ENCODE results near the gene ZNF544.
"Not testable (repeated sequence)": the region's sequence is repeated elsewhere in the genome, so short reads cannot be mapped to it uniquely, and the experiment has no call there.

ZNF544 gene

DNA sequence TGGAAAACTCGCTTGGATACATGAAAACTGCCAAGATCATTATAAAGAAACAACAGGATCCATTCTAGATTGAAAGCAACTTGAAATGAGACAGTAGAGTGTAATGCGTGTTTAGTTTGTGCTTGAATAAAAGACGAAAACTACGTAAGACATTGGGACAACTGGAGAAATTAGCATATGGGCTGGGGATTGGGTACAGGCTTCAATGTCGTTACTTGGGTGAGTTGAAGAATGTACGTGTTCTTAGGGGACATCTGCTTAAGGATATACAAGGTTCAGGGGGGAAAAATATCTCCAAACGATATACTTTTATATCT lies 76.0 kb downstream of the ZNF544 start:
- DNase-seq (ENCODE audit: extremely low read depth in 1 of 2, low read depth in 1 of 2), result no peak

DNA sequence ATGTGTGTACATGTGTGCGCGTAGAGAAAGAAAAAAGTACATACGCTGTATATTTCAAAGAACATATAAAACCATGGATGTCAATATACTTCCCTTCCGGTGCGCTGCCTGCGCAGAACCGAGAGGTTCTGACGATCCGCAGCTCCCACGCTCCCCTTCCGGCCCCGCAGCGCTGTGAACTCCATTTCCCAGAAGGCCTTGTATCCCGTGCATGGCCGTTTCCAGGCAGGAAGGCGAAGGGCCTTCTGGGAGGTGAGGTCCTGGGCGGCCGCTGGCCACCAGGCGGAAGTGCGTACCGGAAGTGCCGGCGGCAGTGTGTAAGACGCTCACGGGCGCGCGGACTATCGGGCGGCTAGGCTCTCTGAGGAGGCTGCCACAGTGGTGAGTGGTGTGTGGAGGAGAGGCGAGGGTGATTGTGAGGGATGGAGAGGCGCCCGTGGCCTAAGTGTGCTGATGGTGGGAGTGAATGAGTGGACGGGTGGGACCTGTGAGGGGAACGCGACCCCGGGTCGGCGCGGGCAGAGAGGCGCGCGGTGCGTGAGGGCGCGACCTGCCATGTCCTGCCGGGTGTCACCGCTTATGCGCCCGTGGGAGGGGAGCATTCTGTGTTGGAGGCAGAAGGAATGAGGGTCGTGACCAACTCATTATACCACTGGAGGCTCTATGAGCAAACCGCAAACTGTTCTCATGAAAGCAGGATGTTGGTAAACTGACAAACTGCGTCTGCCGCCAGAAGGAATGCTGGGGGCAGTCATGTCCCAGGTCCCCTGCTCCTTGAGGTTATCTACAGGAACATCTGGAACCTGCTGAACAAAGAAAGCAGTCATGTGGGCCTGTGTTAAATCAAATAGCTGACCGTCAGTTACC lies 76.6 kb downstream of the ZNF544 start, which contains the start of gene ERVK3-1:
Gene ERVK3-1 (plus strand): TSS at position 313 of the 867 bp plus-strand sequence. CDS start 6,792 bp downstream, outside the sequence.
- DNase-seq (ENCODE audit: extremely low read depth in 1 of 2, low read depth in 1 of 2), result peak; percentile 87 to 95

DNA sequence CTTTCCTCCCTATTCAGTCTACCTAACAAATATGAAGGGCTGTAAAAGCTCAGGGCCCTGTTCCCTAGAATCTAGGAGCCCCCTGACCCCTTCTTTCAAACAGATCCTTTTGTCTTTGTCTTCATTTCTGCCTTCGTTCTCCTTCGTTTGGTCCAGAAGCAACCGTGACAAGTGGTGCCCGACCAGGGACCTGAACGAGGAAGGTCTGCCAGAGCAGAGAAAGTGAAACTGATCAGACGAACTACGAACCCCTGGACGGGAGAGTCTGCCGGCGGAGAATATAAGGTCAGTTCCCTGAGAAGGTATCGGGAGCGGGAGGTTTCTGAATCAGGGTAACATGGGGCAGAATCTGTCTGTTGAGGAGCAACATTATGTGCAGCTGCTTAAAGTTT lies 77.2 kb downstream of the ZNF544 start:
- no peak for DNase-seq (ENCODE audit: extremely low read depth in 1 of 2, low read depth in 1 of 2)

DNA sequence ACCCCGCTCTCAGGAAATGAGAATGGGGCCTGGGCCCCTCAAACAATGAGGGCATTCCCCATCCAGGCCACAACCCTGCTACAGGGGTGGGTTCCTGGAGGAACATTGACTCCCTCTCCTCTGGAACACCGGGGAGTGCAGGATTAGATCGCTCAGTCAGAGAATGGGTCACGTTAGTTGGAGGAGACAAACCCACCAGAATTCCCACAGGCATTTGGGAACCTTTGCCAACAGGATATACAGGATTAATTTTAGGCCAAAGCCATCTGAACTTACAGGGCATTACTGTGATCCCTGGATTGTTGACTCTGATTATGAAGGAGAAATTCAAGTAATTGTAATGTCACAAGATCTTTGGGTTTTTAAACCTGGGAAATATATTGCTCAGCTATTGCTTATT lies 79.0 kb downstream of the ZNF544 start:
- DNase-seq (ENCODE audit: extremely low read depth in 1 of 2, low read depth in 1 of 2), result no peak

DNA sequence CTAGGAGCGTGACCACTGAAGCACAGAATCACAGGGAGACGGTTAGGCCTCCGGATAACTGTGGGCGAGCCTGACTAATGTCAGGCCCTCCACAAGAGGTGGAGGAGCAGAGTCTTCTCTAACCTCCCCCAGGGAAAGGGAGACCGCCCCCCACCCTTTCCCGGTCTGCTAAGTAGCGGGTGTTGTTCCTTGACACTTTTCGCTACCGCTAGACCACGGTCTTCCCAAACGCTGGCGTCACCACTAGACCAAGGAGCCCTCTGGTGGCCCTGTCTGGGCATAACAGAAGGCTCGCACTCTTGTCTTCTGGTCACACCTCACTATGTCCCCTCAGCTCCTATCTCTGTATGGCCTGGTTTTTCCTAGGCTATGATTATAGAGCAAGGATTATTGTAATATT lies 82.0 kb downstream of the ZNF544 start:
- not testable (repeated sequence) for DNase-seq (ENCODE audit: extremely low read depth in 1 of 2, low read depth in 1 of 2)

DNA sequence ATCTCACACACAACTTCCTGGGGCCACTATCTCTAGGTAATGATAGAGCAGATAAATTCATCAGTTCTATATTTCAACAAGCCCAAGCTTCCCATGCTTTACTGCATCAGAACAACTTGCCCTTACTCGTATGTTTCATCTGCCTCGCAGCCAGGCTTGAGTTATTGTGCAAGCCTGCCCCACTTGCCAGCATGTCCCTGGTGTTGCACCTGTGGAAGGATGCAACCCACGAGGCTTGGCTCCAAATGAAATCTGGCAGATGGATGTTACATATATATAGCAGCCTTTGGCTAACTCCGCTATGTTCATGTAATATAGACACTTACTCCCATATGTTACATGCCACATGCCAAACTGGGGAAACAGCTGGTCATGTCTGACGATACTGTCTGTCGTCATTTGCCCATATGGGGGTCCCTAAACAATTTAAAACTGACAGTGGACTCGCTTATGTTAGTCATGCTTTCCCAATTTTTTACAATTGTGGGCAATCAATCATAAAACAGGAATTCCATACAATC lies 82.7 kb downstream of the ZNF544 start:
- no peak for DNase-seq (ENCODE audit: extremely low read depth in 1 of 2, low read depth in 1 of 2)

Measured in stimulated activated CD8-positive, alpha-beta memory T cell treated with anti-CD3 and anti-CD28 coated beads, Interleukin-7, amount 100 ng/mL, for 48 hours (primary cell).